SKM-1 treated with dmso at 0.1 percent for 144 hours (cell line): ENCODE data around the gene RICTOR.

Experiments used
- DNase-seq: peaks from one replicate; lab custom pipeline; 2025; ENCODE audit not compliant: unreplicated experiment; lab: John Stamatoyannopoulos, UW

The RICTOR gene, protein sequence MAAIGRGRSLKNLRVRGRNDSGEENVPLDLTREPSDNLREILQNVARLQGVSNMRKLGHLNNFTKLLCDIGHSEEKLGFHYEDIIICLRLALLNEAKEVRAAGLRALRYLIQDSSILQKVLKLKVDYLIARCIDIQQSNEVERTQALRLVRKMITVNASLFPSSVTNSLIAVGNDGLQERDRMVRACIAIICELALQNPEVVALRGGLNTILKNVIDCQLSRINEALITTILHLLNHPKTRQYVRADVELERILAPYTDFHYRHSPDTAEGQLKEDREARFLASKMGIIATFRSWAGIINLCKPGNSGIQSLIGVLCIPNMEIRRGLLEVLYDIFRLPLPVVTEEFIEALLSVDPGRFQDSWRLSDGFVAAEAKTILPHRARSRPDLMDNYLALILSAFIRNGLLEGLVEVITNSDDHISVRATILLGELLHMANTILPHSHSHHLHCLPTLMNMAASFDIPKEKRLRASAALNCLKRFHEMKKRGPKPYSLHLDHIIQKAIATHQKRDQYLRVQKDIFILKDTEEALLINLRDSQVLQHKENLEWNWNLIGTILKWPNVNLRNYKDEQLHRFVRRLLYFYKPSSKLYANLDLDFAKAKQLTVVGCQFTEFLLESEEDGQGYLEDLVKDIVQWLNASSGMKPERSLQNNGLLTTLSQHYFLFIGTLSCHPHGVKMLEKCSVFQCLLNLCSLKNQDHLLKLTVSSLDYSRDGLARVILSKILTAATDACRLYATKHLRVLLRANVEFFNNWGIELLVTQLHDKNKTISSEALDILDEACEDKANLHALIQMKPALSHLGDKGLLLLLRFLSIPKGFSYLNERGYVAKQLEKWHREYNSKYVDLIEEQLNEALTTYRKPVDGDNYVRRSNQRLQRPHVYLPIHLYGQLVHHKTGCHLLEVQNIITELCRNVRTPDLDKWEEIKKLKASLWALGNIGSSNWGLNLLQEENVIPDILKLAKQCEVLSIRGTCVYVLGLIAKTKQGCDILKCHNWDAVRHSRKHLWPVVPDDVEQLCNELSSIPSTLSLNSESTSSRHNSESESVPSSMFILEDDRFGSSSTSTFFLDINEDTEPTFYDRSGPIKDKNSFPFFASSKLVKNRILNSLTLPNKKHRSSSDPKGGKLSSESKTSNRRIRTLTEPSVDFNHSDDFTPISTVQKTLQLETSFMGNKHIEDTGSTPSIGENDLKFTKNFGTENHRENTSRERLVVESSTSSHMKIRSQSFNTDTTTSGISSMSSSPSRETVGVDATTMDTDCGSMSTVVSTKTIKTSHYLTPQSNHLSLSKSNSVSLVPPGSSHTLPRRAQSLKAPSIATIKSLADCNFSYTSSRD (N-terminal part only)

DNA sequence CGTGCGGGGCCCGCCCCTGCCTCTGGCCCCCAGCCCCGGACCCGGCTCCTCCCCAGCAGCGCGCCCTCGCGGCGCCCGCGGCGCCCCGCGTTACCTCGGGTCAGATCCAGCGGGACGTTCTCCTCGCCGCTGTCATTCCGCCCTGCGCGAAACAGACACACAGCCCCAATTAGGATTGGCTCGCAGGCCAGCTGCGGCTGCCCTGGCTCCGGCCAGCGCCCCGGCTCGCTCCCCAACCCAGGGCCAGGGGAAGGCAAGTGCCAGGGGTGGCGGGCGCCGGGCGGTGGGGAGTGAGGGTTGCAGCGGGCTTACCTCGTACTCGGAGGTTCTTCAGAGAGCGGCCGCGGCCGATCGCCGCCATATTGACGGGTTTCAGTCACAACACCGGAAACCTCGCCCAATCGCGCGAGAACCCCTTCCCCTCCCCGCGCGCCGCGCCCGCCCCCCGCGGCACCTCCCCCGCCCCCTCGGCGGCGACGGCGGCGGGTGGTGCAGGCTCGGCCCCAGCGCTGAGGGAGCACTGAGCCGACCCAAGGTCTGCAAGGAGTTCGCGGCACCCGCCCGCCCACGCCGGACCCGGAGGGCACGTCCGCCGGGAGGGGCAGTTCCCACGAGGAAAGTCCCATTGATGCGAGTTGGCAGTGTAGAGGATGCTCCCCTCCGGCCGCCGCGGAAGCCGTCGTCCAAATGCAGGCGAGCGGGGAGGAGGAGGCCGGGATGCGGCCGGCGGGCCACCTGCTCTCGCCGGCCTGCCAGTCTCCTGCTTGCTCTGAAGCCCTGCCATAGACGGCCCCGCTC lies at the start of gene RICTOR:
Gene RICTOR (minus strand): TSS at position 383 of the 798 bp plus-strand sequence. CDS start 22 bp downstream, at position 361.
- DNase-seq, result peak; percentile 63

DNA sequence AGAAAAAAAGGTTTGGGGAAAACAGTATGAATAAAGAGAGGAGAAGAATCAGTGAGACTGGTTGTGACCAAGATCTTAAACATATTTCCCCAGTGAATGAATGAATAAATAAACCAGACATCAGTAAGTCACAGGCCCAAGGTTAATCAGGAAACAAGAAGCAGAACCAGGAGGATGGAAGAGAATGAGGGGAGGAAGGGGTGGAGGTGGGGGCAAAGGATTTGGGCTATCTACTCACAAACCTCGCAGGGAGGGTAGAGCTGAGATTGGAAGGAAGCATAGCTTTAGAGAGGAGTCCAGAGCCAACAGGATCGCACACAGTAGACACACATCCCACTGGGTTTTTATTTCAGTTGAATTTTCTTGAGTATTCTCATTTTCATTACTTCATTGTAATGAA lies 47.7 kb upstream of the RICTOR start:
- DNase-seq, result no peak

DNA sequence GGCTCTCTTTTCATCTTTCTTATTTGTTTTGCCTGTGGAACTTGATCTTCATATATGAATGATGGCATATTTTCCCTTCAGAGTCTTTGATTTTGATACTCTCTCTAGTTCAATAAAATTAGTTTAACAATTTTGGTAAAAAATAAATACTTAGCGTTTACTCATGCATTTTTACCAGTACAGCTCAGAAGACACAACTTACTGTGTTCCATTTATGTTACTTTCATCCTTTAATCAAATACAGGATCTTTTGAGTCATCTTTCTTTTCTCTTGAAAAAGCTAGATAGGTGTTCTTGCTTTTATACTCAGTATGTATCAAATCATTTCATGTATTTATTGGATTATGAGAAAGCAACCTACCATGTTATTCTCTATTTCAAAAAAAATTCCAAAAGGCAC lies 47.1 kb upstream of the RICTOR start:
- no peak for DNase-seq

DNA sequence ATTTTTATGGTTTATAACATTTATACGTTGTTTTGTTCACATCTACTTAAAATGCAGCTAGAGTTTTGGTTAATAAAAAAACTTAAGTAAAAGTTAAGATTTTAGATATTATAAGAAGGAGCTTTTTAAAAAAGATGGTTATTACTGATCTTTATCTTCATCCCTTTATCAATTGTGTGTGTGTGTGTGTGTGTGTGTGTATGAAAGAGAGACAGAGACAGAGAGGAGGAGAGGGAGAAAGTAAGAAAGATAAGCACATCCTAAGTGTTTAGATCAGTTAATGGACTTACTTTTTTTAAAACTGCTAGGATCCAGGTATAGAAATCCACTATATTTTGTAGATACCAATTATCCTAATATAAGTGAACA lies 45.8 kb upstream of the RICTOR start:
- DNase-seq, result no peak

DNA sequence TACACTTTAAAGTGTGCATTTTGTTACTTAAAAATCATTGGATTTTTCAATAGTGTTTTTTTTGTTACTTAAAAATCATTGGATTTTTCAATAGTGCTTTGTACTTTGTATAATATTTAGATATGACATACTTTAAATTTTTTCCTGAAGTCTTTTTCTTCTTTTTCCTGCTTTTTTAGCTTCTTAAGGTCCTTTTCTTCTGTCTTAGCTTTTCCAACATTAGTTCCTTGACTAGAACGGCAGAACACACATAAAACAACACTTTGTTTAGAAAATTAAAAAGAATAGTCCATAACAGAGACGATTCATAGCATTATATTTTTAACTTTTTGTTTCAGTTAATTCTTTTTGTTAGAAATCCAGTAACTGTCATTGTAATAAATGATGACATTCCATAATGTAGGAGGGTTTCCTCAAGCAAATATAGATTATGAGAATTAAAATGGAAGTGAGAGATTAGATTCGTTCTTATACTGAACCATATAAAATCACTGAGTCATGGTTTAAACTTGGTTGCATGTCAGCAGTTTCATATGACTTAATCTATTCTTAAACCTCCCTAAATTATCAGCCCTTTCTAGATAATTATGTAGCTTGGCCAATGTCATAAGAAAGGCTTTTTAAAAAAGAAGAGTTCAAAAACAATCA lies 45.3 kb upstream of the RICTOR start:
- DNase-seq, result no peak

DNA sequence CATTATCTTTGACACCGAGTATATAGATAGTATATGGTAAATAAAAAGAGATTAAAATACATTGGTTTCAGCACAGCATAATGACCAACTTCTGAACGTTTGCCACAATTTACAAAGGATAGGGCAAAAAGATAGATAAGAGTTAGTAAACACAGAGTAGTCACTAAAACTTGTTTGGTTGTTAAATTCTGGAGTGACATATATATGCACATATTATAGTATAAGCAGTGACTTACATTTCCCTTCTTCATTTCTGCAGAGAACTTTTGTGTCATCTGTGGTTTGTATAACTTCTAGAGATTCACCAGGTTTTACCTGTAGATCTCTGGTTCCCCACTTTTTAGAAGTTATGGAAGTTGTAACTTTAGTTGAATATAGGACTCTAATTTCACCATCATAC lies 44.4 kb upstream of the RICTOR start:
- DNase-seq, result no peak

DNA sequence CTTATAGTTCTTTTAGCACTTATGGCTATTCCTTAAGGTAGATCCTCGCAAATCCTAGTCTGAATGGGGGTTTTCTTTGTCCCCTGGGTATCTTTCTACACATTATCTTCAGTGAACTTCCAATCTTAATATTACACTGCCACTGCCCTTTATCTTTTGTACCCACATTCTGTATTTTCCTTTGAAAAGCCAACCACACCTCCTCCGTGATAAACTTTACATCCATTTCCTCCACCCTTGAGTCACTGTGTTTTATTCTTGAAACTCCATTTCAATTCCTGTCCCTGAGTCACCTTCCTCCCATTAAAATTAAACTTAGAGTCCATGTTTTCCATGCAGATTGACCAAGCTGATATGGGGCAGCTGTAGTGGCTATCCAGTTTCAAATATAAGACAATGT lies 43.2 kb upstream of the RICTOR start:
- DNase-seq, result no peak

DNA sequence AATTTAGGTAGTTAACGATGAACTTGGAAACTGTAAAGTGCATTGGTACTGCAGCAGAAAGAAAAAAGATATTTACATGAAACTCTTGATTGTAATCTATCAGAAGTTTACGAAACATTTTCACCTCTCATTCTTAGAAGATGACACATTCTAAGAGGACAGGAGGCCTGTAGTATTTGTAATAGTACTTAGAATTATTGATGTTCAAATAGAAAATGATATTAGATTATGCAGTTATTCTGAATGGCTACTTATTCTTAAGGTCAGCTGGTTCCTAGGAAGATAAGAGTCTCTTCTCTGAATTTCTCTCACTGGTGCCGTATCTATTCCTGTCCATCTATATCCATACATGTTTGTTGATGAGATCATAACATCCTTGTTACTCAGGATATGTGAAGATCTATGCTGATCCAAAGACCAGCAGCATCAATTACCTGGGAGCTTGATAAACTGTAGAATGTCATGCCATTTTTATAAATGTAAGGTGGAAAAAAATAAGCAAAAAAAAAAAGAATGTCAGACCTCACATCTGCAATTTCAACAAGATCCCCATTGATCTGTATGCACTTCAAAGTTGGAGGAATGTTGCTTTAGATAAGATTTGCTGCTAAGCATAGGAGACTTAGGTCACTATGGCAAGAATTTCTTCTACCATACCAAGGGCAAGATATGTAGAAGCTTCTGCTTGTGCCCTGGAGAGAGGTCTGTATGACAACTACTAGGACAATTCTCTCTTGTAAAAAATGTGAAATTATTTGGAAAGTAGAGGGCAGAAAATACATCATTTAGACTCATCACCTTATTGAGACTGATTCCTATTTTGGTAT lies 42.4 kb upstream of the RICTOR start:
- DNase-seq, result no peak

DNA sequence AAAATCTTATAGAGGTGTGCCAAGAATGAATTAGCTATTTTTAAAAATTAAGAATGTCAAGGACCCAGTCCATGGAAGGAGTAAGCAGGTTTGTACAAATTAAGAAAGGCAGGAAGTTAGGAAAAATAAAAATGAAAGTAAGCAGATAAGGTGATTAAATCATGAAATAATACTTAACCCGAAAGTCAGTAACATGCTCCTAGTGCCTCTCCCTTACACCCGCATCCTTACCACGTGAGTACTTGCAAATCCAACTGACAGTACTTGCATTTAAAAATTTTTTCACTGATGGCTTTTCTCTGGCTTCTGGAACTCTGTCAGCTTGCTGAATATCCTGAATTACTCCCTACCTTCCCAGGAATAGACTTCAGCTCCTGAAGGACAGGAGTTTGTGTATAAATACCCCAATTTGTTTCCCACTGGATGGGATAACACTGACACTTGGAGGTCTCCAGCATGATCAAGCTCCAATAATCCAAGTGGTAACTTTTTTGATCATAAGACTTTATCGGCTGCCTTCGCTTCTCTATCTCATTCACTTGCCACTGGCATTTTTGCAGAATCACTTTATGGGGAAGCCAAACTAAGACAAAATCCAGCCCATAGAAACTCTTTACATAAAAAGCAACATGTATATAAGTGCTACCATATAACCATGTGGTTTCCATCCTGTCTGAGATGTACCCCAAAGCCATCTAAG lies 41.6 kb upstream of the RICTOR start:
- DNase-seq, result no peak

DNA sequence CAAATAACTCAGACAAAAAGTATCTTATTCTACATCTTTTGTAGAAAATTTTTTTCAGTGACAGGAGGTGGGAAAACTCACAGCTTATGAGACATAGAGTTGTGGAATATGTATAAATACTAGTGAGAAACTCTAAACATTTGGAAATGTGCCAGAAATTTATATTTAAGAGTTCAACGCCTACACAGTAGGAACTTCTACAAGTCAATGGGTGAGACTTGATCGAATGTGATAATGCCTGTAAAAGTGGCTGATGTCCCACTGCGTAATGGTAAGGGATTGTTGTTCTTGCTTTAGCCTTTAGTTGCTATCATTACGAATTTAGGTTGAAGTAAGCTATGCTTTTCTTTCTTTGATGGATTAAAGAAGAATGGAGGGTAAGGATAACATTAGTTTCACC lies 40.0 kb upstream of the RICTOR start:
- no peak for DNase-seq

DNA sequence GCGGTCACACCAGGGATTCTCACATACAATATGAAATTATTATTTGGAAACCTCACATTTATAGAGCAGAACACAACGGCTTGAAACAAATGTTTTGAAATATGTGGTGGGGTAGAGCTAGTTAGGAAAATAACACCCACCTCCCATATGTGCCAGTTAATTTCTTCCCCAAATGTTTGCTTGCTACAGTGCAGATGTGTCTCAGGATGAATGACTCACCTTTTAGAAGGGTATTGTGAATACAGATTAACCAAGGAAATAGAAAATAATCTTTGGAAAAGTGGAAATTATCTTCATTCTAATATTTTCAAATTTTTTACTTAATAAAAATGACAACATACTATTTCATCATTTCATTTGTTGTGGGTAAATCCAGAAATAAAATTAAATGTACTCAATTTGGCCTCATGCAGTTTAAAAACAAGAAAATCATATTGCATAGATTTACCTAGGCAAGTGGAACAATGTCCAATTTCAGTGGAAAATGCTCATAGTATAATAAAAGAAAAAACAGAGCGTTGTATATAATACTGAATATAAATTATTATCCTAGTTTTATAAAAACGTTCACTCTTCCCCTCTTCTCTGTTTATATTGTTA lies 39.3 kb upstream of the RICTOR start:
- no peak for DNase-seq

DNA sequence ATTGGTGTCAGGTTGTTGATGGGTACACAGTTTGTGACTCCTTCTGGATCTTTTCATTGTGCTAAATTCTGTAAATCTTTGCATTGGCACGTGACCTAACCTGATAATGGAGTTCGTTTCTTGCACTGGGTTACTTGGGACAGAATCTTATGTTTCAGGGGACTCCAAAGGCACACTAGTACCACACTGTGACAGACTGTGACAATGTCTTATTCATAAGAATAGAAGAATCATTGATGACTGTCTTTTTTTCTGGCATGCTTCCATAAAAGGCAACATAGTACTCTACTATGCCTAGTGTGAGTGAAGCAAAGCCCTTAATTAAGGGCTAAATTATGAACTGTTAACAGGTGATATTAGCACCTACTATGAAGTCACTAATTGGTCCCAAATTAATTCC lies 35.4 kb upstream of the RICTOR start:
- DNase-seq, result no peak

DNA sequence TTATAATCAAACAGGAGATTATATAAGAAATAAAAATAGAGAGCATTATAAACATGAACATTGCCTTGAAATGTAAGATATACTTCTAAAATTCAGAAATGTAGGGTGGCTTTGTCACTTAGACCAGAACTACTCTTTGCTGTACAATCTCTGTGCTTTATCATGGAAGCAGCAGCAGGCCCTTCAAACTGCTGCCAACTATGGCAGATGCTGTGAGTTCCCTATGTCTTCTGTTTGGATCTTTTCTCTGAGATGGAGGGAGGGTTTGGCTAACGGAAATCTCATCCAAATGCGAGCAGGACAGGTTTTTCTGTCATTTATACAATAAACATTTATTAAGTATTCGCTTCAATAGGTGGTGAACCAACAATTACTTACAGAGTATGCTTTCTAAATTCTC lies 34.8 kb upstream of the RICTOR start:
- DNase-seq, result no peak

DNA sequence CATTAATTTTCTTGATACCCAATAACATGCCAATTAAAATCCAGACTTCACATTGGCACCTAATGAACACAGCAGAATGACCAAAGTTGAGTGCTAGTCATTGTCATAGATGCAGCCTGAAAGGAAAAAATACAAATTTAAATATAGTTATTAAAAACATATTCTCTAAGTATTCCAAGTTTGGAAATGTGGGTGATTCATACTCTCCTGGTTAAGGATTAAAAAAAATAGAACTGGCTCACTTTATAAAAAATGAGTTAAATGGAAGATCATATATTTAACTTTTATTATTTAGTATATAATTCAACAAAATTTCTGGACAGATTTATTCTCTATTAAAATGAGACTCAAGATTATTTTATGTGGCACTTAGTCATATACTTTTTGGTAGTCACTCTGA lies 33.2 kb upstream of the RICTOR start:
- DNase-seq, result no peak

DNA sequence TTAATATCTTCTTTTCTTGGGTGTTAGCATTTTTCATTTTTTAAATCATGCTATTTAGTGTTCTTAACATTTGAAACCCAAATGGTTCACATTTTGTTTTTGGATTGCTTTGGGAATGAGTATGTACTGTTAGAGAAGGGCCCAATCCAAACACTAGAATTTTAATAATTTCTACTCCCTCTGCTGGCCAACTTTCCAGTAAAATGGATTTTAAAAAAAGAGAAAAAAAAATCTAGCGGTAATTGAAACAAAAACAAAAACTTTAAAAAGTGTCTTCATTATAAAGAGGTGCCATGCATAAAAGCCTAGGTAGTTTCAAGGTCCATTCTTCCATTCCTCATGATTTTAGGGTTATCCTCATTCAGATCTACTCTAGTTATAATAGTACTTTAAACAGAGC lies 32.1 kb upstream of the RICTOR start:
- DNase-seq, result no peak

DNA sequence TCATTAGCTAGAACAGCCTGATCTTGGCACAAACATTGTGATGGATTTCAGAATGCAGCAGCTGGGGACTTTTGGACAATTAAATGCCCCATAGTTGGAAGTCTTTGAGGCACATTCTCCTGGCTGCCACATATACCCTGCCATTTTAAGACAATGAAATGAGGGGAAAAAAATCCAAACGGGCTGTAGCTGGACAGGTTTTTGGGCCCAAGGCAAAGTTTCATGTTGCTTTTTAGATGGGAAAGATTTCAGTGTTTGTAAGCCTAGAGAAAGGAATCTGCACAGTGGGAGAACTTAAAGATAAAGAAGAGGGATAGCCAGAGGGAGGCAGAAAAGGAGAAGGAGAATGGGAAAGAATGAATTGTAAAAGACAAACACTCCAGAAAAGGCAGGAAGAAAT lies 30.0 kb upstream of the RICTOR start:
- DNase-seq, result no peak

DNA sequence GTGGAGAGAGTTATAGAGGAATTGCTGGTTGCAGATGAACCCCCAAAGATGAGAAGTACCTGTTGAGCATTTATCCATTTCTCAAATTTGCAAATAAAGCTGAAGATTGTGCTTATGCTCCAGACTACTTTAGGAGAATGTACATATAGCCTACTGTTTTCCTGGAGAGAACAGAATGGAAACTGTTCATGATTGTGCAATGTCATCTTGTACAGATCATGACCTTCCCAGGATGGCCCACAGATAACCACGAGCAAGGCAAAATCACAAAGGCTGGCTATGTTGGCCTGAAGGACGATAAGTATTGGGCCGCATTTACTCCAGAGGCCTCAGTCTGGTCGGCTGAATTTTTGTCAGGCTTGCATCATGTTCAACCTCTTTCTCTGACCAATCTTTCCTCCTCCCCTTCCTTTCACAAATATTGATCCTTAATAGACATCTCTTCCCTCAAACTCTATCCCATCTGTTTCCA lies 28.5 kb upstream of the RICTOR start:
- DNase-seq, result no peak

DNA sequence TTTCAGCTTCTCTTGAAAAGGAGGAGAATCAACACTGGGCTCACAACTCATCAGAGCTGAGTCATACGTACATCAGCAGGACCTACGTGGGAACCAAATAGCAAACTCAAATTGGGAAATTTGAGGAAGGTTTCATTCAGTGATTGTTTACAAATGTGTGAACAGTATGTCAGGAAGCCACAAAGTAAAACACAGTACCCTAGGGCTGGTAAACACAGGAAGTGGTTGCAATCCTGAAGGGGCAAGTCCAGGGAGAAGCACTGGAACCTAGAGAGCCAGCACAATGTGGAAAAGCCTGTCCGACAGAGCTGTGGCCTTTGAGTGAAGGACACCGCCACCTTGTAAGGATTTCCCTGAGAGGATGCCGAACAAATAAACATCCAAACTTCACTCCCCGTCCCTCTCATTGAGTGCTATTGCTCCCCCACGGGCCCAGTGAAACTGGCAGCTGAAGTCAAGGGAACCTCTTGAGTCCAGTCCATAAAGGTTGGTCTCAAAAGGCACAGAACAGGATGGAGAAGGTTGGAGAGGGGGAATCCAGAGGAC lies 26.7 kb upstream of the RICTOR start:
- no peak for DNase-seq
